Inferior parietal cortex (tissue), 1 donor: Measurements from ENCODE around the gene ZNF662.

ENCODE experiments used
- DNase-seq: peaks from one replicate; pipeline ENCODE4 v3.0.0-alpha.2; 2016; ENCODE audit errors: extremely low spot score

ZNF662 gene

GRCh38 chr3:42887084-42887483 is 18.9 kb upstream of the ZNF662 start:
- no peak for DNase-seq

- DNase-seq, result no peak
Observed at GRCh38 chr3:42891042-42891441, 14.9 kb upstream of the ZNF662 start.

GRCh38 chr3:42892169-42892568 is 13.8 kb upstream of the ZNF662 start:
- DNase-seq, result no peak

GRCh38 chr3:42892807-42893206 is 13.1 kb upstream of the ZNF662 start:
- no peak for DNase-seq

GRCh38 chr3:42894698-42895579 is 11.0 kb upstream of the ZNF662 start:
- DNase-seq, result no peak

- DNase-seq, result no peak
Observed at GRCh38 chr3:42895580-42895868, 10.4 kb upstream of the ZNF662 start.

- DNase-seq, result no peak
Observed at GRCh38 chr3:42898896-42899675, 6.9 kb upstream of the ZNF662 start.

GRCh38 chr3:42900226-42901072 is 5.5 kb upstream of the ZNF662 start:
- no peak for DNase-seq

- no peak for DNase-seq
Observed at GRCh38 chr3:42901073-42901415, 4.9 kb upstream of the ZNF662 start.

- no peak for DNase-seq
Observed at GRCh38 chr3:42902257-42902656, 3.7 kb upstream of the ZNF662 start.

- no peak for DNase-seq
Observed at GRCh38 chr3:42904076-42904475, 1.9 kb upstream of the ZNF662 start.

GRCh38 chr3:42905740-42906069 is 237 bp upstream of the ZNF662 start:
- no peak for DNase-seq

GRCh38 chr3:42906848-42907183 is 874 bp downstream of the ZNF662 start:
- DNase-seq, result no peak

- no peak for DNase-seq
Observed at GRCh38 chr3:42908675-42909074, 2.7 kb downstream of the ZNF662 start.

- no peak for DNase-seq
Observed at GRCh38 chr3:42911551-42911950, 5.6 kb downstream of the ZNF662 start.

GRCh38 chr3:42914771-42915515 is 9.0 kb downstream of the ZNF662 start:
- no peak for DNase-seq

GRCh38 chr3:42923606-42924005 is 17.7 kb downstream of the ZNF662 start:
- DNase-seq, result no peak

- DNase-seq, result no peak
Observed at GRCh38 chr3:42926310-42926709, 20.4 kb downstream of the ZNF662 start.

- no peak for DNase-seq
Observed at GRCh38 chr3:42934111-42934510, 28.2 kb downstream of the ZNF662 start.

GRCh38 chr3:42934910-42935309 is 29.0 kb downstream of the ZNF662 start:
- DNase-seq, result no peak

GRCh38 chr3:42935472-42935871 is 29.5 kb downstream of the ZNF662 start:
- DNase-seq, result no peak
